ENCODE measurements around the gene LPGAT1.

- no peak for TF ChIP-seq CTCF (IDR thresholded peaks at IDR 0.05)
- TF ChIP-seq POLR2A (IDR thresholded peaks at IDR 0.05), result no peak
Observed at GRCh38 chr1:211738691-211739301, 91.8 kb downstream of the LPGAT1 start.
